DMS53 treated with DMSO at 0.1 percent for 48 hours (cell line): Measurements from ENCODE around the gene PPIL4.

Experiments used
- DNase-seq: peaks from one replicate; lab custom pipeline; 2025; ENCODE audit not compliant: unreplicated experiment; lab: John Stamatoyannopoulos, UW

PPIL4 gene, protein sequence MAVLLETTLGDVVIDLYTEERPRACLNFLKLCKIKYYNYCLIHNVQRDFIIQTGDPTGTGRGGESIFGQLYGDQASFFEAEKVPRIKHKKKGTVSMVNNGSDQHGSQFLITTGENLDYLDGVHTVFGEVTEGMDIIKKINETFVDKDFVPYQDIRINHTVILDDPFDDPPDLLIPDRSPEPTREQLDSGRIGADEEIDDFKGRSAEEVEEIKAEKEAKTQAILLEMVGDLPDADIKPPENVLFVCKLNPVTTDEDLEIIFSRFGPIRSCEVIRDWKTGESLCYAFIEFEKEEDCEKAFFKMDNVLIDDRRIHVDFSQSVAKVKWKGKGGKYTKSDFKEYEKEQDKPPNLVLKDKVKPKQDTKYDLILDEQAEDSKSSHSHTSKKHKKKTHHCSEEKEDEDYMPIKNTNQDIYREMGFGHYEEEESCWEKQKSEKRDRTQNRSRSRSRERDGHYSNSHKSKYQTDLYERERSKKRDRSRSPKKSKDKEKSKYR

GRCh38 chr6:149545754-149546471 is at the start of gene PPIL4:
PPIL4 (minus strand) TSS chr6:149546043; CDS start chr6:149546005, 38 bp downstream.
- peak; percentile 59 for DNase-seq

- no peak for DNase-seq
These were observed 47.6 kb upstream of the PPIL4 start for GRCh38 chr6:149593408-149593807.

DNA sequence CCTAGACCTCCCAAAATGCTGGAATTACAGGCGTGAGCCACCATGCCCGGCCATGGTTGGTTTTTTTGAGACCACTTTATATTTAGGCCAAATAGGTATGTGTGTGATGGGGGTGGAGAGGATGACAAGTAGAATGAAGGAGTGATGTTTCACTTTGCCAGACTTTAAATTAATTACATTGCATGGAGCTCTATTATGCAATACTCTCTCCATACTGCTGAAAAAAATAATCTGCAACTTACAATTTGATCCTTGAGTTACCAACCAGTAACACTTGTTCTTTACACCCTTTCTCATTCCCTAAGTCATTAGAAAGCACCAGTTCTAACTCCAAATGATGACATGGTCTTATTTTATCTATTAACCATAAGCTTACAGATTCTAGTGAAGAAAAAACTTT is 47.1 kb upstream of the PPIL4 start:
- no peak for DNase-seq

GRCh38 chr6:149586149-149586548 is 40.3 kb upstream of the PPIL4 start:
- DNase-seq, result no peak

- no peak for DNase-seq
These were observed 35.5 kb upstream of the PPIL4 start for GRCh38 chr6:149581349-149581748.

DNA sequence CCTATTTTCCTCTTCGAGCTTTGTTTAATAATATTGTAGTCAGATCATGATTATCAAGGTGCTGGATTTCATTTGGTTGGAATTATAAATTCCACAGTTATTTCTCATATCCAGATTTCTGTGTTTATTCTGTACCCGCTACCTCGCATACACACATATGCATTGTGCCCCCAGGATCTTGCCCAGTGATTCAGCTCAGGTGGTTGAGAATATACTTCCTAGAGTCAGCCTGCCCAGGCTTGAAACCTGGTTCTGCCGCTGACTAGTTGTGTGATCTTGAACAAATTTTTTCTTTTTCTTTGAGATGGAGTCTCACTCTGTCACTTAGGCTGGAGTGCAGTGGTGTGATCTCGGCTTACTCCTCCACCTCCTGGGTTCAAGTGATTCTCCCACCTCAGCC is 35.0 kb upstream of the PPIL4 start:
- DNase-seq, result no peak

GRCh38 chr6:149567945-149568585 is 22.2 kb upstream of the PPIL4 start:
- no peak for DNase-seq

- DNase-seq, result no peak
These were observed 21.3 kb upstream of the PPIL4 start for GRCh38 chr6:149567194-149567586.

DNA sequence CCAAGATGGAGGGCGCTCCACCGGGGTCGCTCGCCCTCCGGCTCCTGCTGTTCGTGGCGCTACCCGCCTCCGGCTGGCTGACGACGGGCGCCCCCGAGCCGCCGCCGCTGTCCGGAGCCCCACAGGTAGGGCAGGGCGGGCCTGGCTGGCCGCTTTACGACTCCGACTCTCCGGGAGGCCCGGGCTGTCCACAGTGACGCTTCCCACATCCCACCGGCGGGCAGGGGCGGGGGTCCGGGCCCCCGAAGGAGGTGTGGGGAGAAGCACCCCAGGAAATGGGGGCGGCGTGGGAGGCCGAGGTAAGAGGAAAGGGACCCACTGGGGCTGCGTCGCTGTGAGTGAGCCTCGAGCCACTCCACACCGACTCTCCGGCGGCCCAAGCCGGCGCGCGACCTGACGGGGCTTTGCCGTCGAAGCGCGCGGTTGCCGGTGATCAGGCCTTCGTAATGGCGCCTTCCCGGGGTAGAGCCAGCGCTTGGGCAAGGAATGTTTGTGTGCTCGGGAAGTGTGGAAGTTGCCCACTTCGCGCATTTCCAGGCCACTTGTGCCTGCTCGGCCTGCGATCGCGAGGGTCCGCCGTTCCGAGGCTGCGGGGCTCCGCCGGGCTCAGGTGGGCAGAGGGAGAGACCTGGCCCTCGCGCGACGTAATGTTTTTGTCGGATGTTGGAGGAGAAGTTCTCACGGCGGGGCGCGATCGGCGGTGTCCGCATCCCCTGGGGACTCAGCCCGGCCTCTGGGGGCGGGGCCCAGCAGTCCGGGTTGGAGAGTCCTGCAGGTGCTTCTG is 20.8 kb upstream of the PPIL4 start:
- DNase-seq, result no peak

- peak; percentile 80 for DNase-seq
These were observed 19.9 kb upstream of the PPIL4 start, which contains the start of gene GINM1 for GRCh38 chr6:149565527-149566409. GINM1 (plus strand) TSS chr6:149566375; CDS start chr6:149566415, 40 bp downstream.

DNA sequence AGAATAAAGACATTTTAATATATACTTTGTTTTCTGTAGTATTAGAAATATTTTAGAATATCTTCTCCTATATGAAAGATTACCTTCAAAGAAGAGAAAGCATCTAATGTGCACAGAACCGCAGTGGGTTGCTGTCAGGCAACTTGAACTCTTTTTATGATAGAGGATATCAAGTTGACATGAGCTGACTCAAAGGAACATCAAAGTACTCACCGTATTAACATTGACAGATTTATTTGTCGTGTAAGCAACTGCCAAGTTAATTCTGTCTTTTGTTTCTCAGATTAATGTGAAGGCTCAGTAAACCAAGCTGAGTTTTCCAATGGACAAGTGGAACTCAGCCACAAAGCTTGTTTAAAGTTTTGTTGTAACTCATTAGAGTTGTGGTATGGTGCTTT is 18.1 kb upstream of the PPIL4 start:
- no peak for DNase-seq

DNA sequence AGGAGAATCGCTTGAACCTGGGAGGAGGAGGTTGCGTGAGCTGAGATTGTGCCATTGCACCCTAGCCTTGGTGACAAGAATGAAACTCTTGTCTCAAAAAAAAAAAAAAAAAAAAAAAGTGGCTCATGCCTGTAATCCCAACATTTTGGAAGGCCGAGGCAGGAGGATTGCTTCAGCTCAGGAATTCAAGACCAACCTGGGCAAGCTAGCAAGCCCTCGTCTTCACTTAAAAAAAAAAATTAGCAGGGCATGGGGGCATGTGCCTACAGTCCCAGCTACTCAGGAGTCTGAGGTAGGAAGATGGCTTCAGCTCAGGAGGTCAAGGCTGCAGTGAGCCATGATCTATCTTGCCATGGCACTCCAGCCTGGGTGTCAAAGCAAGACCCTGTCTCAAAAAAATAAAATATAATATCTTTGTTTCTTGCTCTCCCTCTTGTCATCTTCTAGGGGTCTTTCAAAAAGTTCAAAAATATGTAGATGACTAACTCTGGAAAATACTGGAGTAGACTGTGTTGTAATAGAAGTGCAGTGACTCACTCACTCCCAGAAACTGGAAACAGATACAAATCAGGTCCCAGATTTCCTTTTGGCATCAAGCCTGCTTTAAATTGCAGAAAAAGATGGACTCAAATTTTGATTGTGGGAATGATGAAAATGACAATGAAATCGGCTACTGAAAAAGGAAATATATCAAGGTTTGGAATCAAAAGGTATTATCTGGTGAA is 17.5 kb upstream of the PPIL4 start:
- no peak for DNase-seq

DNA sequence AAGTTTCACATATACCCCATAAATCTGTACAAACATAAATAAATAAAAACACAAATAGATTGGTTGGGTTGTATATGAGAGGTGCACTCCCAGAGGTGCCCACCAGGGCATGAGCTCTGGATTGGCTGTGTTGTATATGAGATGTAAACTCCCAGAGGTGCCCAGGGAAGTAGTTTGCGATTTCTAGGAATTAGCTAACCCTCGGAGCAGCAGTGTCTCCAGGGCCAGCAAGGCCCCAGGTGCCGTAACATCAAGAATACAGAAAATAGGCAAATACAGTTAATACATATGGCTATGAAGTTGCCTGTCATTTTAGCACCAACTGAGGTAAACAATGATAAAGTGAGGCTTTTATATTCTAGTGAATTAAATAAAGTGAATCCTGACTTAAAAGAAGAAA is 14.9 kb upstream of the PPIL4 start:
- no peak for DNase-seq

GRCh38 chr6:149559389-149559788 is 13.5 kb upstream of the PPIL4 start:
- DNase-seq, result no peak

DNA sequence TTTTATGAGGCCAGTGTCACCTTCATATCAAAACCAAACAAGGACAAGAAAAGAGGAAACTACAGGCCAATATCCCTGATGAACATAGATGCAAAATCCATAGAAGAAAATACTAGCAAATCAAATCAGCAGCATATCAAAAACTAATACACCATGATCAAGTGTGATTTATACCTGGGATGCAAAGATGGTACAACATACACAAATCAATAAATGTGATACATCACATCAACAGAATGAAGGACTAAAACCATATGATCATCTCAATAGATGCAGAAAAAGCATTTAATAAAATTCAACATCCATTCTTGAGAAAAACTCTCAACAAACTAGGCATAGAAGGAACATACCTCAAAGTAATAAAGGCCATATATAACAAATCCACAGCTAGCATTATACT is 12.2 kb upstream of the PPIL4 start:
- DNase-seq, result no peak

- DNase-seq, result no peak
These were observed 6.1 kb upstream of the PPIL4 start for GRCh38 chr6:149551920-149552319.

DNA sequence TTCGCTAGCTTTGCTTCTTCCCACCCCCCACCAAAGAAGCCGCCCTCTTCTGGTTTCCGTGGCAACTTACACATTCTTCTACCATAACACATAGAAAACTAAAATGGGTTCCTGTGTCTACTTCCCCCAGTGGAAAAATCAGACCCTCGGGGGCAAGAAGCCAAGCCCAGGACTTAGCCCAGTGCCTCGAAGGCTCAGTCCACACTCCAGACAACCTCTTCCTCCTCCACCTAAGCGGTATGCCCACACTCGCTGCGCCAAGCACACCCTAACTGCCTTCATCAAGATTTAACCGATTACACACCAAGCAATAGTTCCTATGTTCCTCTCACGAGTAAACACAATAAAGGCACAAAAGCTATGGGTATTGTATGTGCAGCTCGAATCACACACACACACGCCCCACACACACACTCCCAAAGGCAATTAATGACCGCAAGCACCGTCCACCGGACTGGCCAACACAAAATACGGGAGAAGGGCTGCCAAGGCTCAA is 537 bp downstream of the PPIL4 start:
- no peak for DNase-seq

DNA sequence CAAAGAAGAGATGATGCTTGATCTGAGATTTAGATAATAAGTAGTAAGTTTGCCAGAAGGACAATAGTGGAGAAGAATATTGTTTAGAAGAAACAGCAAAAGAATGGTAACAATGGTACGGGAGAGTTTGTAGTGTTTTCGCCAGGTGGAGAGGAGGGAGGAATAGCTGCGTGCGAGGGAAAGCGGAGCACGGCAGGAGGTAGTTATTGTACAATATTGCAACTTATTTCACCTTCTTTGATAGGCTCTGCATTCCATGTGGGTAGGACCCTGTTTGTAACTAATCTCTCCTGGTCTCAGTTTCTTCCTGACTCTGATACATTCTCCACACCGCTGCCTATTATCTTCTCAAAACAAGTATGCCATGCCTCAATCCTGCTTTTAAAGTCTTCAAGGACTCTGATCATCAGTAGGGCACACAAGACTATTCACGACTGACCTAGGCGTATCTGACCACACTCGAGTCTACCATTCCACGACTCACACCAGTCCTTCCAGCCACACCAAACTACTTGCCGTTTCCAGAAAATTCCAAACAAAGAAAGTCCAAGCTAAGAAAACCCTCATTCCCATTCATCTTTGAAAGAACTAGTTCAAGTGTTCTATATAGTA is 1.1 kb downstream of the PPIL4 start:
- no peak for DNase-seq

DNA sequence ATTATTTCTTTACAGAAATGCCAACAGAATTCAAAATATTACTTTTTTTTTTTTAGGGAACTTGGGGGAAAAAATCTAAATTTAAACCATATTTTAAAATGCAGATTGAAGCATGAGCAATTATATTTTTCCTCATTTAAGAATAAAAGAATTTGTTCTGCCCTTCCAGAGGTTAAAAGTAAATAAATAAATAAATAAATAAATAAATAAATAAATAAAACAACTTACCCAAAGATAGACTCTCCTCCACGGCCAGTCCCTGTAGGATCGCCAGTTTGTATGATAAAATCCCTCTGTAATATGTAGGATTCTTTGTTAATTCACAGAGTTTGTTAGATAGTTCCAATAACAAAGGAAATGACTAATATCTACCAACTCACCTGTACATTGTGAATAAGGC is 4.7 kb downstream of the PPIL4 start:
- no peak for DNase-seq
